ENCODE data around the gene OTOA. TPM values are rescaled to one million over a fixed set of nuclear protein-coding genes. Genes with fewer than 3 reads are reported as not detected.

The OTOA gene
- total and polyA plus RNA-seq, 2 of the 13 experiments (the other 11 are each of a cell fraction or from before 2014, with no cell fraction given), result 0.05 to 0.15 TPM

DNA sequence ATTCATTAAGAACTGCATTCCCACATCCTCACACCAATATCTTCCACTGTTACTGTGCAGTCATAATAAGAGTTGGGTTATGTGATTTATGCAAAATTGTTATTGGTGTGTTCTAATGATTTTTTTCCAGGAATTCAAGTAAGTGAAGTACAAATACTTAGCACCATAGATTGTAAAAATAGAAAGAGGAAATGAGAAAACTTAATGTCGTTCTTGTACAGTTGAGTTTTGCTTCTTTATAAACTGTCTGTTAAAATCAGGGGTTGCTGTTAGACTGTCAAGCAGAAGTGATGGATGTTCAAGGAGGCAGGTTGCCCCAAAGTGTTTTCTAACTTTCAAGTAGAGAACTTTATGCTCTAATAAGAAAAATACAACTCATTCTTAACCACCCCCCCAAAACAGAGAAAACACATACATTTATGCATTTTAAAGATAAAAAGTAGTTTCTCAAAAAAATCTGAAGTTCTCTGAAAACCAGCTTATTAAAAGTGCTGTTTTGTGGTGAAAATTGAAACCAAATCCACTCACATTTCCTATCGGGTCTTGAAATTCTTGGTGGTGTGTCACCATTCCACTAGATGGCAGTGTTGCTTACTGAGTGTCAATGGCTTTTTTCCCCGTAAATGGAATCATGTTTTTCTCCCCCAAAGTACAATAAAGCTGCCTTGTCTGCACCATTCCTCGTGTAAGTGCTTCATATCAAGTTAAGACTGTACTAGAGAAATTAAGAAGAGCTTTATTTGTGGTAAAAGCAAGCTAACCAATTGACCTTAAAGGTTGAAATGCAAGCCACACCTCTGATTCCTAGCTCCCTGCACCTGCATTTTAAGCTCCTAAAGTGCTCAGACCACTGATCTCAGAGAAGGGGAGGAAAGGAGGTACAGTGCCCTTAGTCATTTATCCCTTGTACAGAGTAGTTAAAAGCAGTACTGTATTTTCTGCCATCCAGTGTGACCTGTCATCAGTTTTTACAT lies 6.7 kb upstream of the OTOA start:
- Histone ChIP-seq H3K4me3 (replicated peaks in 1 of 3; ENCODE audit: insufficient read depth in 1 of 3, low read depth in 2 of 3, low read length in 3 of 3) (no peak overlapping the region), H4K20me1 (ENCODE audit: insufficient read depth, low read length) (no peaks in the 10 kb centered on the region), H3K27ac (ENCODE audit: extremely low read length, insufficient read depth, low read length) (no peak overlapping the region), H3K4me1 (ENCODE audit: insufficient read depth, low read length) (no peaks in the 10 kb centered on the region), H3K4me2 (ENCODE audit: low read depth, low read length) (no peak overlapping the region), H3K9me3 (ENCODE audit: low read length) (no peaks in the 10 kb centered on the region), H3K36me3 (replicated peaks in 1 of 2; ENCODE audit: control insufficient read depth in 1 of 2, insufficient read depth in 2 of 2, low read length in 2 of 2) (peaks cover 9 to 29% of the 10 kb centered on the region in 2 experiments), H3K79me2 (ENCODE audit: insufficient read depth, low read length) (no peaks in the 10 kb centered on the region), H2AFZ (ENCODE audit: low read length) (no peak overlapping the region), H3K27me3 (ENCODE audit: control insufficient read depth in 1 of 2, insufficient read depth in 2 of 2, low read length in 2 of 2) (no peaks in the 10 kb centered on the region), H3K9ac (ENCODE audit: insufficient read depth, low read depth, low read length) (no peak overlapping the region)
- peak; percentile 81 for FAIRE-seq
- 26% methylated on average over 4 of the region's 4 CpGs for WGBS (ENCODE audit: low lambda C conversion rate)
- no TSS peak for BruUV-seq (replicated peaks)
- intact Hi-C loops (cut with micrococcal nuclease; ENCODE audit: unreplicated experiment), result loop anchor here (1.0 kb wide), 1 partner anchor 51 kb away; no protein-coding TSS in a partner anchor
- ChIA-PET POLR2A (no interaction called here), CTCF (ENCODE audit: low intra/inter-chr PET ratio, low total read pairs) (interaction anchor here (1.4 to 3.6 kb wide), 3 partner anchors 51 to 145 kb away, joined by 6 to 54 read pairs (median 6); no protein-coding TSS in a partner anchor)
- peak; percentile 75 for DNase-seq (ENCODE audit: low spot score)
- in situ Hi-C loops (cut with HindIII; ENCODE audit: extremely low pct_ligation_motif_present, low pct_unique_long_range_greater_than_20kb), result loop anchor here (5.0 kb wide), 1 partner anchor 50 kb away; no protein-coding TSS in a partner anchor
- peak; percentile 49 for ATAC-seq
- TF ChIP-seq BRCA1 (CRISPR knock-in tag; IDR thresholded peaks at IDR 0.05), result peak; percentile 54; the same call in 1 of the 2 replicates
- no peak for TF ChIP-seq SOX13 (IDR thresholded peaks at IDR 0.05)
- 0 out of 4 replicates have a peak, but pooled peaks of 1 of the 2 experiments have one; percentile 9 for TF ChIP-seq SOX13 (CRISPR knock-in tag; conservative IDR thresholded peaks at IDR 0.05 in 1 of 2, IDR thresholded peaks at IDR 0.05 in 1 of 2)
- 0 out of 2 replicates have a peak, but pooled peaks have one; percentile 28 for TF ChIP-seq IRF2 (CRISPR knock-in tag; IDR thresholded peaks at IDR 0.05)
- TF ChIP-seq, protein P1, sequence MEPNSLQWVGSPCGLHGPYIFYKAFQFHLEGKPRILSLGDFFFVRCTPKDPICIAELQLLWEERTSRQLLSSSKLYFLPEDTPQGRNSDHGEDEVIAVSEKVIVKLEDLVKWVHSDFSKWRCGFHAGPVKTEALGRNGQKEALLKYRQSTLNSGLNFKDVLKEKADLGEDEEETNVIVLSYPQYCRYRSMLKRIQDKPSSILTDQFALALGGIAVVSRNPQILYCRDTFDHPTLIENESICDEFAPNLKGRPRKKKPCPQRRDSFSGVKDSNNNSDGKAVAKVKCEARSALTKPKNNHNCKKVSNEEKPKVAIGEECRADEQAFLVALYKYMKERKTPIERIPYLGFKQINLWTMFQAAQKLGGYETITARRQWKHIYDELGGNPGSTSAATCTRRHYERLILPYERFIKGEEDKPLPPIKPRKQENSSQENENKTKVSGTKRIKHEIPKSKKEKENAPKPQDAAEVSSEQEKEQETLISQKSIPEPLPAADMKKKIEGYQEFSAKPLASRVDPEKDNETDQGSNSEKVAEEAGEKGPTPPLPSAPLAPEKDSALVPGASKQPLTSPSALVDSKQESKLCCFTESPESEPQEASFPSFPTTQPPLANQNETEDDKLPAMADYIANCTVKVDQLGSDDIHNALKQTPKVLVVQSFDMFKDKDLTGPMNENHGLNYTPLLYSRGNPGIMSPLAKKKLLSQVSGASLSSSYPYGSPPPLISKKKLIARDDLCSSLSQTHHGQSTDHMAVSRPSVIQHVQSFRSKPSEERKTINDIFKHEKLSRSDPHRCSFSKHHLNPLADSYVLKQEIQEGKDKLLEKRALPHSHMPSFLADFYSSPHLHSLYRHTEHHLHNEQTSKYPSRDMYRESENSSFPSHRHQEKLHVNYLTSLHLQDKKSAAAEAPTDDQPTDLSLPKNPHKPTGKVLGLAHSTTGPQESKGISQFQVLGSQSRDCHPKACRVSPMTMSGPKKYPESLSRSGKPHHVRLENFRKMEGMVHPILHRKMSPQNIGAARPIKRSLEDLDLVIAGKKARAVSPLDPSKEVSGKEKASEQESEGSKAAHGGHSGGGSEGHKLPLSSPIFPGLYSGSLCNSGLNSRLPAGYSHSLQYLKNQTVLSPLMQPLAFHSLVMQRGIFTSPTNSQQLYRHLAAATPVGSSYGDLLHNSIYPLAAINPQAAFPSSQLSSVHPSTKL (CRISPR knock-in tag; IDR thresholded peaks at IDR 0.05), result peak; percentile 43; the same call in 1 of the 2 replicates
- TF ChIP-seq, protein P2, sequence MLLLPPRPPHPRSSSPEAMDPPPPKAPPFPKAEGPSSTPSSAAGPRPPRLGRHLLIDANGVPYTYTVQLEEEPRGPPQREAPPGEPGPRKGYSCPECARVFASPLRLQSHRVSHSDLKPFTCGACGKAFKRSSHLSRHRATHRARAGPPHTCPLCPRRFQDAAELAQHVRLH (CRISPR knock-in tag; IDR thresholded peaks at IDR 0.05; ENCODE audit: borderline replicate concordance, low read depth), result 0 out of 2 replicates have a peak, but pooled peaks have one; percentile 45
- TF ChIP-seq, protein P3, sequence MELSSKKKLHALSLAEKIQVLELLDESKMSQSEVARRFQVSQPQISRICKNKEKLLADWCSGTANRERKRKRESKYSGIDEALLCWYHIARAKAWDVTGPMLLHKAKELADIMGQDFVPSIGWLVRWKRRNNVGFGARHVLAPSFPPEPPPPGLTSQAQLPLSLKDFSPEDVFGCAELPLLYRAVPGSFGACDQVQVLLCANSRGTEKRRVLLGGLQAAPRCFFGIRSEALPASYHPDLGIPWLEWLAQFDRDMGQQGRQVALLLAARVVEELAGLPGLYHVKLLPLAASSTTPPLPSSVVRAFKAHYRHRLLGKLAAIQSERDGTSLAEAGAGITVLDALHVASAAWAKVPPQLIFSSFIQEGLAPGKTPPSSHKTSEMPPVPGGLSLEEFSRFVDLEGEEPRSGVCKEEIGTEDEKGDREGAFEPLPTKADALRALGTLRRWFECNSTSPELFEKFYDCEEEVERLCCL (CRISPR knock-in tag; IDR thresholded peaks at IDR 0.05; ENCODE audit: borderline replicate concordance), result no peak
- TF ChIP-seq, protein P4, sequence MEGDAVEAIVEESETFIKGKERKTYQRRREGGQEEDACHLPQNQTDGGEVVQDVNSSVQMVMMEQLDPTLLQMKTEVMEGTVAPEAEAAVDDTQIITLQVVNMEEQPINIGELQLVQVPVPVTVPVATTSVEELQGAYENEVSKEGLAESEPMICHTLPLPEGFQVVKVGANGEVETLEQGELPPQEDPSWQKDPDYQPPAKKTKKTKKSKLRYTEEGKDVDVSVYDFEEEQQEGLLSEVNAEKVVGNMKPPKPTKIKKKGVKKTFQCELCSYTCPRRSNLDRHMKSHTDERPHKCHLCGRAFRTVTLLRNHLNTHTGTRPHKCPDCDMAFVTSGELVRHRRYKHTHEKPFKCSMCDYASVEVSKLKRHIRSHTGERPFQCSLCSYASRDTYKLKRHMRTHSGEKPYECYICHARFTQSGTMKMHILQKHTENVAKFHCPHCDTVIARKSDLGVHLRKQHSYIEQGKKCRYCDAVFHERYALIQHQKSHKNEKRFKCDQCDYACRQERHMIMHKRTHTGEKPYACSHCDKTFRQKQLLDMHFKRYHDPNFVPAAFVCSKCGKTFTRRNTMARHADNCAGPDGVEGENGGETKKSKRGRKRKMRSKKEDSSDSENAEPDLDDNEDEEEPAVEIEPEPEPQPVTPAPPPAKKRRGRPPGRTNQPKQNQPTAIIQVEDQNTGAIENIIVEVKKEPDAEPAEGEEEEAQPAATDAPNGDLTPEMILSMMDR (CRISPR knock-in tag; IDR thresholded peaks at IDR 0.05), result peak; percentile 92
- no peak for TF ChIP-seq ZBTB21 (CRISPR knock-in tag; IDR thresholded peaks at IDR 0.05)
- TF ChIP-seq CREB1 (IDR thresholded peaks at IDR 0.05), result 0 out of 2 replicates have a peak, but pooled peaks have one; percentile 7
- TF ChIP-seq CREB1 (CRISPR knock-in tag; IDR thresholded peaks at IDR 0.05), result no peak
- TF ChIP-seq STAG1 (CRISPR knock-in tag; IDR thresholded peaks at IDR 0.05), result peak; percentile 86
- TF ChIP-seq, protein P5, sequence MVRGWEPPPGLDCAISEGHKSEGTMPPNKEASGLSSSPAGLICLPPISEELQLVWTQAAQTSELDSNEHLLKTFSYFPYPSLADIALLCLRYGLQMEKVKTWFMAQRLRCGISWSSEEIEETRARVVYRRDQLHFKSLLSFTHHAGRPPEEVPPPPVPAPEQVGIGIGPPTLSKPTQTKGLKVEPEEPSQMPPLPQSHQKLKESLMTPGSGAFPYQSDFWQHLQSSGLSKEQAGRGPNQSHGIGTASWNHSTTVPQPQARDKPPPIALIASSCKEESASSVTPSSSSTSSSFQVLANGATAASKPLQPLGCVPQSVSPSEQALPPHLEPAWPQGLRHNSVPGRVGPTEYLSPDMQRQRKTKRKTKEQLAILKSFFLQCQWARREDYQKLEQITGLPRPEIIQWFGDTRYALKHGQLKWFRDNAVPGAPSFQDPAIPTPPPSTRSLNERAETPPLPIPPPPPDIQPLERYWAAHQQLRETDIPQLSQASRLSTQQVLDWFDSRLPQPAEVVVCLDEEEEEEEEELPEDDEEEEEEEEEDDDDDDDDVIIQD (CRISPR knock-in tag; IDR thresholded peaks at IDR 0.05; ENCODE audit: low read depth), result peak; percentile 15; the same call in 1 of the 2 replicates
